HPDE6-E6E7 (cell line): ENCODE results near the gene NUP214.
"Not testable (repeated sequence)": the region's sequence is repeated elsewhere in the genome, so short reads cannot be mapped to it uniquely, and the experiment has no call there.

ENCODE experiments used
- DNase-seq: peaks from one replicate; pipeline ENCODE4 v3.0.0; 2011; ENCODE audit warnings: missing footprints; ENCODE audit errors: extremely low spot score

Gene NUP214

DNA sequence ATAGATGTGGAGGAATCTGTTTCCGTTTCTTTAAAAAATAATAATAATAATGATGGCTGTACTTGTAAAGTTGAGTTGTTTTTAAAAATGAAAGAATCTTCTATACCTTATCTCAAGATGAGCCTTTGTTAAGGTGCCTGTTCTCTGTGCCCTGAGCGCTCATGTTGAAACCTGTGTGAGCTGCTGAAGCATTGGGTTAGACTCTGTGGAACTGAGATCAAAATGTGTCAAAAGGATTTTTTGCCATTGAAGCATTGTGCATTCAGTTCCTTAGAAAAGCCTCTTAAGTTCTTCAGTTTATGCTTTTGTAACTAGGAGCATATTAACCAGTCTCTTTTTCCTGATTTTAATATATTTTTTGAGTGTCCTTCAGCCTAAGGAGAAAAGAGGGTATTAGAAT is 67.7 kb downstream of the NUP214 start:
- DNase-seq: no peak

GRCh38 chr9:131194762-131195161 is 69.4 kb downstream of the NUP214 start:
- DNase-seq: no peak

DNA sequence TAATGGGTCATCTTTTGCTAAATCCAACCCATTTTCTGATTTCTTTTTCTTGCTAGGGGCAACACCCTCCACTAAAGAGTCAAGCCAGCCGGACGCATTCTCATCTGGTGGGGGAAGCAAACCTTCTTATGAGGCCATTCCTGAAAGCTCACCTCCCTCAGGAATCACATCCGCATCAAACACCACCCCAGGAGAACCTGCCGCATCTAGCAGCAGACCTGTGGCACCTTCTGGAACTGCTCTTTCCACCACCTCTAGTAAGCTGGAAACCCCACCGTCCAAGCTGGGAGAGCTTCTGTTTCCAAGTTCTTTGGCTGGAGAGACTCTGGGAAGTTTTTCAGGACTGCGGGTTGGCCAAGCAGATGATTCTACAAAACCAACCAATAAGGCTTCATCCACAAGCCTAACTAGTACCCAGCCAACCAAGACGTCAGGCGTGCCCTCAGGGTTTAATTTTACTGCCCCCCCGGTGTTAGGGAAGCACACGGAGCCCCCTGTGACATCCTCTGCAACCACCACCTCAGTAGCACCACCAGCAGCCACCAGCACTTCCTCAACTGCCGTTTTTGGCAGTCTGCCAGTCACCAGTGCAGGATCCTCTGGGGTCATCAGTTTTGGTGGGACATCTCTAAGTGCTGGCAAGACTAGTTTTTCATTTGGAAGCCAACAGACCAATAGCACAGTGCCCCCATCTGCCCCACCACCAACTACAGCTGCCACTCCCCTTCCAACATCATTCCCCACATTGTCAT is 72.0 kb downstream of the NUP214 start:
- no peak for DNase-seq

GRCh38 chr9:131198041-131198715 is 72.8 kb downstream of the NUP214 start:
- DNase-seq: no peak

DNA sequence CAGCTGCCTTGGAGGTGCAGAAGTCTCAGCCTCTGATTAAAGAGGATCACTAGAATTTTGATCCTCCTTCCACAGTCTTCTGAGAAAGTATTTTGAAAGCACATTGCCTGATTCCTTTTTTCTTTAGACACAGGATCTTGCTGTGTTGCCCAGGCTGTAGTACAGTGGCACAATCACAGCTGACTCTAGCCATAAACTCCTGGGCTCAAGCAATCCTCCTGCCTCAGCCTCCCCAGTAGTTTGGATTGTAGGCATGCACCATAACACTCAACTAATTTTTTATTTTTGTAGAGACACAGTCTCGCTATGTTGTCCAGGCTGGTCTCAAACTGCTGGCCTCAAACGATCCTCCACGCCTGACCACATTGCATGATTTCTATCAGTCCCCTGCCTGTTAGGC is 76.5 kb downstream of the NUP214 start:
- no peak for DNase-seq

DNA sequence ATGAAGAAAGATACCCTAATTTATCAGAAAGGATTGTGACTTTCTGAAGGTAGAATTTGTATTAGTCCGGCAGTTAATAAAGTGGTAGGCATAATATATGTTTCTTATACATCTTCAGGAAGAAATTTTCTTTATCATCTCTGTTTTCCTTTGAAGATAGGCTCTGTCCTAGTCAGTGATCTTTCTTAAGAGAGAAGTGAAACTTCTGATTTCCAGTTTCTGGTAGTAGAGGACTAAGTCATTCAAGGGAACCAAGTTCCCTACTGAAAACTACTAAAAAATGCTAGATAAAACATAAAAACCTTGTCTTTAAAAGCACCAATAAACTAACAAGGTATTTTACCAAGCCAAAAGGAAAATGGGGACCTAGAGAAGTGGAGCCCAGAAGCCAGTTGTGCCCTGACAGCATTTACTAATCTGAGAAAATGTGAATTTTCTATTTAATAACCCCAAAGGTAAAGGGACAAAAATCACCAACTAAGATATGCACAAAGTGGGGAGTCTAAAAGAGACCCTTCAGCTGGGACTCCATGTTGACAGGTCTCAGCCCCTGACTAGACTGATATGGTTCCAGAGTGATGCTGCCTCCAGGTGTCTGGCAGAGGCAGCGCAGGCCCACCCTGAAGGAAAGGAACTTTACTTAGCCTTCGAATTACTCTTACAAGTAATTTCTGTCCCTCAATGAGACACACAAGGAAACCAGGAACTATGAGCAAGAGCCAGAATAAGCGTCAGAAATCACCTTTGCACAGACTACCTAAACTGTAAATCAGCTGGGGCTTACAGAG is 78.2 kb downstream of the NUP214 start:
- DNase-seq: no peak

- no peak for DNase-seq
These were observed 78.9 kb downstream of the NUP214 start for GRCh38 chr9:131204285-131204684.

DNA sequence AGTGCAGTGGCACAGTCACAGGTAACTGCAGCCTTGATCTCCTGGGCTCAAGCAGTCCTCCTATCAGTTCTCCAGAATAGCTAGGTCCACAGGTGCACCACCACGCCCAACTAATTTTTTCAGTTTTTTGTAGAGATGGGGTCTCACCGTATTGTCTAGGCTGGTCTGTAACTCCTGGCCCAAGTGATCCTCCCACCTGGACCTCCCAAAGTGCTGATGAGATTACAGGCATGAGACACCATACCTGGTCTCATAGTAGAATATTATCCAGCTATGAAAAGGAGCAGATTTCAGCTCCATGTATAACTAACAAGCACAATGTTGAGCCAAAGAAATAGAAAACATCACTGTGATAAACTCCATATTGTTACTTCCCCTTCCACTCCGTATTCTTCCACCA is 81.1 kb downstream of the NUP214 start:
- no peak for DNase-seq

GRCh38 chr9:131211920-131212319 is 86.5 kb downstream of the NUP214 start:
- not testable (repeated sequence) for DNase-seq

DNA sequence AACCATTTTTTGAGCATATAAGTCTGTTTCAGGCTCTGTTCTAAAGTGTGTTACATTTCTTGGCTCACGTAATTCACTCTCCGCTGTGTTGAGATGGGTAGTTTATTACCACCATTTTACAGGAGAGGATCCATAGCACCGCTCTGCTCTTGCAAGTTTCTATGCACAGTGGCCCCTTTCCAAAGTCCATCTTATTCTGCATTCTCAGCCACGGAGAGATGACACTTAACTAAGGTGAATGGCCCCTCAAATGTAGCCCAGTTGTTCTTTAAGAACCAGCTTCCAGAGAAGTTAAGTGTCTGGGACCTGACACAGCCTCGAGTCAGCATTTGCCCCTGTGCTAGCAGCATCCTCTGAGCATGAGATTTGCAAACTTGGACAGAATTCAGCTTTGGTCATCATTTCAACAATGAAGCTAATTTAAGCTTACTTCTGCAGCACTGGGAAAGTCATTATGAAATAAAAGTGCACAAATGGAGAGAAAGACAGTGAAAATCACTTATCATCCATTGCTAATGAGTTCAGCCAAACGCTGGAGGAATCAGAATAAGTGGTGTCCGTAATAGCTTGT is 89.0 kb downstream of the NUP214 start:
- DNase-seq: no peak

DNA sequence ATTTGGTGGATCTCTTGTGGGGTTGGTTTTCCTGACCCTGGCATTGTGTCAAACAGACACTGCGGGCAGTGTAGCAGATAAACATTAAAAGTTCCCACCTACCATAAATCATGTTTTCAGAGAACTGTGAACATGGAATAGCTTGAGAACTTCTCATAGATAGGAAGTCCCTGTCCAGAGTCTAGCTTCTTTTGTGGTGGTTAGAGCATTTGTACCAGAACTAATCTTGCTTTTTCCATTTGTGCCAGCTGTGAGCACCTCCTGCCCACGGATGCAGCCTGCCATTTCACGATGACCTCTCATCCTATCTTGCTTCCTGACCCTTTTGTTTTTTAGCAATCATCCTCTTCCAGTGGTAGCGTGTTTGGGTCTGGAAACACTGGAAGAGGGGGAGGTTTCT is 89.5 kb downstream of the NUP214 start:
- no peak for DNase-seq

DNA sequence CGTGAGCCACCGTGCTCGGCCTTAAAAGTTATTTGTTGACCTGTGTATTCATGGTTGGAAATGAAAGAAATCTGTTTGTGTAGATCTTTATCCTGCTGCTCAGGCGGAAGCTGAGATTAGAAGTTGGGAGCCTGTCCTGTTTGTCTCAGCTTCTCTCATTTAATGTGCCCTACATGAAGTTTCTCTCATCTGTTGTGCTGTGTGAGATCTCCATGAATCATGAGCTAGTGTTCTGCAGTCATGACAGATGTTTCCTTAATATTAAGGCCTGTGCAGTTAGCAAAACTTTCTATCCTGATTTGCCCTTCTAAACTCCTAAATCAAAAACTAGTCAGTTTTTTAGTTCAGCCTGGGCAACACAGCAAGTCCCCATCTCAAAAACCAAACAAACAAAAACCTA is 91.4 kb downstream of the NUP214 start:
- DNase-seq: no peak

DNA sequence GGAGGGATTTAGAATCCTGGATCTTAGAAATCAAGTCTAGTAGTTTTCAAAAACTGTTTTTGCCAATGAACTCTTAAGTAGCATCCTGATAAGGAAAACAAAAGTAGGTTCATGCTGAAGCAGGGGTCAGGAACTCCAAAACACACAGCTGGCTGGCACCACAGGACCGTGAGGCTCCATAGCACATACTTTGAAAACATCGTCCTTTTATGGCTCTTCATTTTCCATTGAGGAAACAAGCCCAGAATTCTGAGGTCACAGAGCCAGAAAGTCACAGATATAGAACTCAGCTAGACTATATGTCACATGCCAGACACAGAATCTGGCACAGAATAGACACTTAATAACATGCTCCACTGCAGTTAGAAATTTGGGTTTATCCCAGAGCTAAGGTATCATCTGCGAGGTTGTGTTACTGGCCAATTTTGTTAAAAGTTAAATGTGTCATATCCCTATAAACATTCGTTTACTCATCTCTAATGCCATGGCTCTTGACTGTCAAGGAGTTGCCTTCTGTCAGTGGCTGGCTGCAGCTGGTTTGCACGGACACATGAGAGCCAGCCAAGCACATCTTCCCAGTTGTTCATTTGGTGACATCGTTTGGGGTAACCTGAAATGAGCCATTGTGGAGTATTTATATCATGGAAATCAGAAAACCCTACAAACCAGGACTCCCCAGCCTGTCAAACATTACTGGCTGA is 92.1 kb downstream of the NUP214 start:
- DNase-seq: no peak

GRCh38 chr9:131218370-131218769 is 93.0 kb downstream of the NUP214 start:
- DNase-seq: no peak

DNA sequence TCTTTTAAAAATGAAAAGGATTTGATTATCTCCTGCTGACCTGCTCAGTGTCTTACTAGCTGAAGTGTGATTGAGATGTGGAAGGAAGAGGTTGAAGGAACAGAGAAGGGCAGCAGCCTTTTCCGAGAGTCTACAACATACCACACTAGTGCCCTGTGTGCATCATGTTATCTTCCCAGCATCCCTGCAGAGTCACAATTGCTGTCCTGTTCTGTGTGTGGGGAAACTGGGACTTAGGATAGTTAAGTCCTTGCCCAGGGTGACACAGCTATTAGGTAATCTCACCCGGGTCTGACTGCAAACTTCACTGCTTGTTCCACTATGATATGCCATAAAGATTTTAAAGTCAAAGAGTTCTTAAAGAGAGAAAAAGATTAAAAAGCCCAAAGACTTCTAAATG is 95.1 kb downstream of the NUP214 start:
- no peak for DNase-seq

DNA sequence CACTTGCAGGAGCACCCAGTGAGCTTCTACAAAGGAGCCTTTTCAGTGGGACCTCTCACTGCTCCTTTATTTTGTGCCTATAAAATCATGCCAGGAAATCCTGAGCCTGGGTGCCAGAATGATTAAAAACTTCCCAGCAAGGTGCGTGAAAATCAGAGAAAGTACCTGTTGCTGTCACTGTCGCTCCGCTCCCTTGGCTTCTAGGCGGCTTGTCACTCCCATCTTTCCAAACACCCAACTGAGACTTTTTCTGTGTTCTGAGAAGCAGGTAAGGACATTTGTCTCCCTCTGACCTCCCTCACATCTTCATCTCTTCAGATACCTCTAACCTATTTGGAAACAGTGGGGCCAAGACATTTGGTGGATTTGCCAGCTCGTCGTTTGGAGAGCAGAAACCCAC is 97.1 kb downstream of the NUP214 start:
- DNase-seq: no peak

DNA sequence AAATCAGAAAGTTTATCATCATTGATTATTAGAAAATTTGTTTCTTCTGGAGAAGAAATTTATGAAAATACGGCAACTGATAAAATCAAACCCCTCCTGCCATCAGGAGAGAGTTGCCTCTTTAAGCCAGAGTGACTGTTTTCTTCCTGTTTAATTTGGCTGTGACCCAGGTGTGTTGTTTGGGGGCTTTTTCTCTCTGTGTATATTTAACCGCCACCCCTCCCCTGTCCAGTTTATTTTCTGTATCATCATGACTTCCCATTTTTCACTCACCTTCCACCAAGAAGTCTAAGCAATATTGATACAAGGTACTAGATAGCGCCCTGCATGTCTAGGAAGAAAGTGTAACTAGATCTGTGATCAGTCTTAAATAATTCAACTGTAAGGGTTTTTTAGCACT is 100.8 kb downstream of the NUP214 start:
- no peak for DNase-seq

GRCh38 chr9:131227112-131227958 is 101.9 kb downstream of the NUP214 start:
- DNase-seq: no peak

DNA sequence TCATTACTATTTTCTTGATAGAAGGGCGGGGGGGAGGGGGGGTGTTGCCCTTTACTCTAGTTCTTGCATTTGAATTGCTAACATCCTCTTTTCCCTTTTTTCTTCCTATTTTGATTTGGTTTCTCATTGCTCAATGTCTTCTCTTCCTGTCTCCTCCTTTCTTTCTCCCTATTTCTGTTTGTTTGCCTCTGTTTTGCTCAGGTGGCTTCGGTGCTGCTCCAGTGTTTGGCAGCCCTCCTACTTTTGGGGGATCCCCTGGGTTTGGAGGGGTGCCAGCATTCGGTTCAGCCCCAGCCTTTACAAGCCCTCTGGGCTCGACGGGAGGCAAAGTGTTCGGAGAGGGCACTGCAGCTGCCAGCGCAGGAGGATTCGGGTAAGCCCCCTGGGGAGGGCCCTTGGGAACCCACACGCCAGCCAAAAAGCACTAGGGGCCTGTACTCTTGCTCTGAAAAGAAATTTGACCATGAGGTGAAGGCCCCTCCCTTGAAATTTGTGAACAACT is 102.6 kb downstream of the NUP214 start:
- no peak for DNase-seq

DNA sequence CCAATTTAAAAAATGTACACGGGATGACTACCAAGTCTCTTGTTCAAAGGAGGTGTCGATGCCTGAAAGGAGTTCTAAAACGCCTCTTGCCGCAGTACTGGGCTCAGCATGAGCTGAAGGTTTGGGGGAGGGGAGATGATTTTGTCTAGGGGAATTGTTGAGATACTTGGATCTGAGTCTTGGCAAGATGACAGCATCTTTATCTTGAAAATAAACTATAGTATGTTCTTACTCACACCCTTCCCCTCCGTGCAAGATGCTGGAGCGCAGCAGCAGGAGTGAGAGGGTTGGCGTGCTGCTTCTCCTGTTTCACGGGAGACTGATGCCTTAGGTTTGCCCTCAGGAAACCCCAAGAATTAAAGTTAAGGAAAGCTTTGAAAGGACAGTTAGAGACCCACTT is 103.6 kb downstream of the NUP214 start:
- DNase-seq: no peak

DNA sequence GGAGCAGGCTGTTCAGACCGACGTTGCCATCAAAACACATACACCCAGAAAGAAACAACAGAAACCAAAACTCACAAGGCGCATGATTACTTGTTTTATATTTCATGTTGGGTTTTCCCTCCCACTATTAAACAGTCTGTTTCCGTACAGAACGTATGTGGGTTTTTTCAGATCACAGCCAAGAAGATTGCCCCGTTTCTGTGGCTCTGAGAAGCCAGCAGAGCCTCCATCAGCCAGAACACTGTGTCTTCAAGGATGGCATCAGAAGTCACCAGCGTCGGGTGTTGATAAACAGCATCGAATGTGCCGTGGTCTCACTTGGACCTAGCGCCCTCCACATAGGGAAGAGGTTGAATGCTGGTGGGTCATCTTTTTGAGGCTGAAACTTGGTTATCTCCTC is 108.2 kb downstream of the NUP214 start:
- DNase-seq: no peak
